A549 (cell line): ENCODE measurements around the gene ZNF483.

Experiments used
- EP300 ChIP-seq, 2 experiments: fragments of >200 bp; sonication (Bioruptor Twin); formaldehyde crosslinking; IDR thresholded peaks; 2 replicates in 1 of 2; 3 replicates in 1 of 2; pipeline ENCODE4 v1.6.1; 2016 to 2017
- KDM5A ChIP-seq: fragments of 200-600 bp; sonication (generic); IDR thresholded peaks from 2 replicates; pipeline ENCODE4 v1.6.1; 2016; ENCODE audit warnings: antibody characterized with exemption, mild to moderate bottlenecking
- MYC ChIP-seq: IDR thresholded peaks from 2 replicates; pipeline ENCODE4 v1.6.1; 2012; ENCODE audit warnings: mild to moderate bottlenecking, inconsistent platforms, low read length, improper control_type of control experiment, borderline replicate concordance

- TF ChIP-seq MYC (no peak), KDM5A (no peak), EP300 (IDR thresholded peaks at IDR 0.05) (no peak)
These were observed 41.5 kb upstream of the ZNF483 start for GRCh38 chr9:111483439-111483857.
